NB4 (cell line): Measurements from ENCODE around the gene LIPE.

Experiments
- DNase-seq: peaks from one replicate; pipeline ENCODE4 v3.0.0; 2010; ENCODE audit warnings: low read depth
- H3K4me3 ChIP-seq: one replicate; pipeline ENCODE4 v1.5.1; 2011; ENCODE audit warnings: mild to moderate bottlenecking, low read depth, low read length, moderate library complexity
- MYC ChIP-seq: IDR thresholded peaks from 2 replicates; pipeline ENCODE4 v1.6.1; 2011; ENCODE audit warnings: low read depth, low read length
- POLR2A ChIP-seq: IDR thresholded peaks from 2 replicates; pipeline ENCODE4 v1.6.1; 2011; ENCODE audit warnings: mild to moderate bottlenecking; ENCODE audit not compliant: insufficient read length; ENCODE audit errors: extremely low read depth
- TF ChIP-seq, protein P1 (sequence below): IDR thresholded peaks from 2 replicates; pipeline ENCODE4 v1.6.1; 2011; ENCODE audit warnings: low read depth, low read length
- TF ChIP-seq, protein P2 (sequence below): IDR thresholded peaks from one replicate; pipeline ENCODE4 v1.5.1; 2012; ENCODE audit warnings: low read depth, low read length

Gene LIPE

DNA sequence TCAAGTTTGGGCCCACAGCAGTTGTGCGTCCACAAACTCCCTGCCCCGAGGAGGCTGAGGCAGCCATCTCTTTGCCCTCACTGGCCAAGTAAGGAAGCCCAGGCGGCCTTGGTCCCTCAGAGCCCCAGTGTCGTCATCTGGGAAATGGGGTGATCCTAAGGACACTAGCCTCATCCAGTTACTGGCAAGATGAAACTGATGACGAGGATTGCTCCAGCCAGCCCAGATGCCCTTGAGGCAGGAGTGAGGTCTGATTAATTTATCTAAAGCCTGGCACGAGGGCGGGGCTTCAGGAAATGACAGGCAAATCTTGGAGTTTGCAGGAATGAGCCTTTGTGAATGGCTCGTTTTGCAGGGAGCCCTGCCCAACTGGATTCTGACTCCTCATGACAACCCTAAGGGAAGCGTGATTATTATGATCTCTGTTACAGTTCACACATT is 5.6 kb downstream of the LIPE start:
- H3K4me3 ChIP-seq, result no peak overlapping the region
- no peak for DNase-seq
- no peak for TF ChIP-seq POLR2A
- TF ChIP-seq, protein P1, sequence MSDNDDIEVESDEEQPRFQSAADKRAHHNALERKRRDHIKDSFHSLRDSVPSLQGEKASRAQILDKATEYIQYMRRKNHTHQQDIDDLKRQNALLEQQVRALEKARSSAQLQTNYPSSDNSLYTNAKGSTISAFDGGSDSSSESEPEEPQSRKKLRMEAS, result no peak
- TF ChIP-seq, protein P2, sequence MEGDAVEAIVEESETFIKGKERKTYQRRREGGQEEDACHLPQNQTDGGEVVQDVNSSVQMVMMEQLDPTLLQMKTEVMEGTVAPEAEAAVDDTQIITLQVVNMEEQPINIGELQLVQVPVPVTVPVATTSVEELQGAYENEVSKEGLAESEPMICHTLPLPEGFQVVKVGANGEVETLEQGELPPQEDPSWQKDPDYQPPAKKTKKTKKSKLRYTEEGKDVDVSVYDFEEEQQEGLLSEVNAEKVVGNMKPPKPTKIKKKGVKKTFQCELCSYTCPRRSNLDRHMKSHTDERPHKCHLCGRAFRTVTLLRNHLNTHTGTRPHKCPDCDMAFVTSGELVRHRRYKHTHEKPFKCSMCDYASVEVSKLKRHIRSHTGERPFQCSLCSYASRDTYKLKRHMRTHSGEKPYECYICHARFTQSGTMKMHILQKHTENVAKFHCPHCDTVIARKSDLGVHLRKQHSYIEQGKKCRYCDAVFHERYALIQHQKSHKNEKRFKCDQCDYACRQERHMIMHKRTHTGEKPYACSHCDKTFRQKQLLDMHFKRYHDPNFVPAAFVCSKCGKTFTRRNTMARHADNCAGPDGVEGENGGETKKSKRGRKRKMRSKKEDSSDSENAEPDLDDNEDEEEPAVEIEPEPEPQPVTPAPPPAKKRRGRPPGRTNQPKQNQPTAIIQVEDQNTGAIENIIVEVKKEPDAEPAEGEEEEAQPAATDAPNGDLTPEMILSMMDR, result no peak
- no peak for TF ChIP-seq MYC

DNA sequence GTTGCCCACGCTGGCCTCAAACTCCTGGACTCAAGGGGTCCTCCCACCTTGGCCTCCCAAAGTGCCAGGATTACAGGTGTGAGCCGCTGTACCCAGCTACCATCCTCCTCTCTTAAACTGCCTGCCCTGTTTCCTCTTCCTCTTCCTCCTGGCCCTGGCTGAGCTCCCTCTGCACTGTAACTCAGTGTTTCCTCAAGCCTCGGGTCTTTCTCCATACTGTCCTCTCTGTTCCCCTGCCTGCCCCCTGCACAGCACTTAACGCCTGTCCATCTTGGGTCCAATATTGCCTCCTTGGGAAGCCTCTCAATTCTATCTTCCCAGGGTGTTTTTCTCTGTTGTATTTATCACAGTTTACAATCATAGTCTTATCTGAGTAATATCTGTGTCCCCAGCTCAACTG is 6.1 kb downstream of the LIPE start:
- no peak for DNase-seq
- TF ChIP-seq POLR2A, result no peak
- TF ChIP-seq, protein P2, result no peak
- no peak for TF ChIP-seq MYC
- TF ChIP-seq, protein P1, result no peak
- no peak overlapping the region for H3K4me3 ChIP-seq

DNA sequence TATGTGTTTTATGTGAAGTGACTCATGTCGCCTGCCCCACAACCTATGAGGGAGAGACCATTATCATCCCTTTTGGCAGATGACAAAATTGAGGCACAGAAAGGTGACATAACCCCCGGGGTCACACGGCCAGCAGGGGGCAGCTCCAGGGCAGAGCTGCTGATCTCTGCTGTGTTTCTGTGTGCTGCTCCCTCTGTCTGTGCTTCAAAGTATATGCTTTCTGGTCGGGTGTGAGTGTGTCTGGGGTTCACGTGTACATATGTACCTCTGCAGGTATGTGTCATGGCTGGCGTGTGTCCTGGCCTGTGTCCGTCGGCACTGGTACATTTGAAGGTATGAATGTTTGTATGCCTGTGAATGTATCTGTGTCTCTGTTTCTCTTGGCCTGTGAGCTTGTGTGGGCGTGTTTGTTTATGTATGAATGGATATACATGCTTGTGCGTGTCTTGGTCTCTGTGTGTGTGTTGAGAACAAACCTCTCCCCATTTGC is 7.1 kb downstream of the LIPE start:
- peak; percentile 58 for DNase-seq
- TF ChIP-seq, protein P2, result peak; percentile 73
- TF ChIP-seq POLR2A (no peak), MYC (no peak)
- TF ChIP-seq, protein P1, result no peak
- H3K4me3 ChIP-seq, result no peak overlapping the region

DNA sequence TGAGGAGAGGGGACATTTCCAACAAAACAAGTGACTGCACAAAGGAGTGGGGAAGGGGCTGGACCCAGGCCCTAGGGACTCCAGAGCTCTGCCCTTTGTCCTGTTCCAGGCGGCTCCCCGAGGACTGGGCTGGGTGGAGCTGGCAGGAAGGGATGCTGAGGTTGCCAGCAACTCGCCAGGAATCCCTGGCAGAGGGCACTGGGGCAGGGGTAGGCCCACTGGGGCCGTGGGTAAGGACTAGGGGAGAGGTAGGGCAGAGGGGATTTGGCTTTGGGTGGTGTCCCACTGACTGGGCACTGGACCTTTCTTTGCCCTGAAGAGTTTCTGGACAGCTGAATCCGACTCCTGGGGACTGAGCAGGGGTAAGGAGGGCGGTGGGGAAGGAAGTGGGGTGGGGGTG is 7.9 kb downstream of the LIPE start:
- H3K4me3 ChIP-seq, result no peak overlapping the region
- DNase-seq, result no peak
- TF ChIP-seq MYC, result no peak
- TF ChIP-seq POLR2A, result no peak
- TF ChIP-seq, protein P1, result no peak
- TF ChIP-seq, protein P2, result no peak

DNA sequence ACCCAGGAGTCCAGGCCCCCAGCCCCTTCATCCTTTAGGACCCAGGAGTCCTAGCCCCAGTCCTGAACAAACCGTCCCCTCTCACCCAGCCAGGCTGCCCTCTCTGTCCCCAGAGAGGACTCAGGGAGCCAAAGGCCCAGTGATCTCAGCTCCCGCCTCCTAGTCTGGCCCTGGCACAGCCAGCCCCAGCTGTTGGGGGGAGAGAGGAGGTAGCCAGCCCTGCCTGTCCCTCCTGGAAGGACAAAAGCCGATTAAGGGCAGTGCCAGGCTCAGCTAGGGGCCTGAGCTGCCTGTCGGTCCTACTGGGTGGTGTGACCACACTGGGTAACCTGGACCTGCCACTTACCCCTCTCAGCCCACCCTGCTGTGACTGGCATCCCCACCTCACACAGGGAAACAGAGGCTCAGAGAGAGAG is 14.5 kb downstream of the LIPE start:
- DNase-seq, result no peak
- H3K4me3 ChIP-seq, result no peak overlapping the region
- TF ChIP-seq MYC (no peak), POLR2A (no peak)
- TF ChIP-seq, protein P2, result no peak
- TF ChIP-seq, protein P1, result no peak

DNA sequence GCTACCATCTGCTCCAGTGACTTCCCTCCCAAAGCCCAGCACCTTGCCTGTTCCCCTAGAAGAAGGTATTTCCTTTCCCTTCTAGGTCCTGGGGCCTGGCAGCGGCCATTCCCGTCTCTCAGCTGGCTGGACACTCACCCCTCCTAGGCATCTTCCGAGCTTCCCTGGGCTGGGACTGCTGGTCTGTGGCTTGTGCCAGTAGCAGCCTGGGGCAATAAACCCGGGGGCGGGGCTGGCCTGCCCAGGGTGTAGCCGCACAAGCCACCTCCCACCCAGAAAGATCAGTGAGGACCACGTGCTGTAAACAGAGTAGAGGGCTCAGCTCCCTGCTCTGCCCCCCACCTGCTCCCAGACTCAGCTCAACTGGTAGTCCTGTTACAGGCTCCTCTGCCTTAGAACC is 15.0 kb downstream of the LIPE start:
- no peak overlapping the region for H3K4me3 ChIP-seq
- peak; percentile 13 for DNase-seq
- TF ChIP-seq, protein P2, result no peak
- no peak for TF ChIP-seq POLR2A
- TF ChIP-seq MYC, result no peak
- TF ChIP-seq, protein P1, result no peak
